ENCODE data around the gene MCOLN1. TPM values are rescaled to one million over a fixed set of nuclear protein-coding genes. Genes with fewer than 3 reads are reported as not detected.

MCOLN1 gene
- total and polyA plus RNA-seq, 2 of the 4 experiments (the other 2 are of a cell fraction): 3.4 to 19.6 TPM

- H3K23ac ChIP-seq (ENCODE audit: low read depth, low read length): peak overlapping the region; percentile 89
- H2AFZ ChIP-seq (replicated peaks; ENCODE audit: low read length, poor library complexity): peak overlapping the region; percentile 97
- TF ChIP-seq MAFK (IDR thresholded peaks at IDR 0.05; ENCODE audit: low read depth, low read length) (no peak), FOS (IDR thresholded peaks at IDR 0.05; ENCODE audit: low read depth, low read length) (no peak), RFX5 (IDR thresholded peaks at IDR 0.05; ENCODE audit: low read depth, low read length) (no peak), NFE2L2 (IDR thresholded peaks at IDR 0.05; ENCODE audit: low read depth, low read length) (no peak), CEBPB (IDR thresholded peaks at IDR 0.05; ENCODE audit: low read depth, low read length) (no peak), POLR2A (IDR thresholded peaks at IDR 0.05; ENCODE audit: low read depth, low read length) (no peak), MXI1 (IDR thresholded peaks at IDR 0.05; ENCODE audit: borderline replicate concordance, low read depth, low read length) (no peak), BHLHE40 (IDR thresholded peaks at IDR 0.05; ENCODE audit: low read depth, low read length) (no peak), SMC3 (IDR thresholded peaks at IDR 0.05; ENCODE audit: low read depth, low read length) (no peak), MAZ (IDR thresholded peaks at IDR 0.05; ENCODE audit: borderline replicate concordance, low read depth, low read length) (no peak), CHD1 (IDR thresholded peaks at IDR 0.05; ENCODE audit: low read depth, low read length) (no peak), RCOR1 (IDR thresholded peaks at IDR 0.05; ENCODE audit: insufficient replicate concordance, low read length) (no peak)
- TF ChIP-seq, protein P1, sequence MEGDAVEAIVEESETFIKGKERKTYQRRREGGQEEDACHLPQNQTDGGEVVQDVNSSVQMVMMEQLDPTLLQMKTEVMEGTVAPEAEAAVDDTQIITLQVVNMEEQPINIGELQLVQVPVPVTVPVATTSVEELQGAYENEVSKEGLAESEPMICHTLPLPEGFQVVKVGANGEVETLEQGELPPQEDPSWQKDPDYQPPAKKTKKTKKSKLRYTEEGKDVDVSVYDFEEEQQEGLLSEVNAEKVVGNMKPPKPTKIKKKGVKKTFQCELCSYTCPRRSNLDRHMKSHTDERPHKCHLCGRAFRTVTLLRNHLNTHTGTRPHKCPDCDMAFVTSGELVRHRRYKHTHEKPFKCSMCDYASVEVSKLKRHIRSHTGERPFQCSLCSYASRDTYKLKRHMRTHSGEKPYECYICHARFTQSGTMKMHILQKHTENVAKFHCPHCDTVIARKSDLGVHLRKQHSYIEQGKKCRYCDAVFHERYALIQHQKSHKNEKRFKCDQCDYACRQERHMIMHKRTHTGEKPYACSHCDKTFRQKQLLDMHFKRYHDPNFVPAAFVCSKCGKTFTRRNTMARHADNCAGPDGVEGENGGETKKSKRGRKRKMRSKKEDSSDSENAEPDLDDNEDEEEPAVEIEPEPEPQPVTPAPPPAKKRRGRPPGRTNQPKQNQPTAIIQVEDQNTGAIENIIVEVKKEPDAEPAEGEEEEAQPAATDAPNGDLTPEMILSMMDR (conservative IDR thresholded peaks at IDR 0.05; ENCODE audit: low read depth, low read length): no peak
- TF ChIP-seq, protein P2, sequence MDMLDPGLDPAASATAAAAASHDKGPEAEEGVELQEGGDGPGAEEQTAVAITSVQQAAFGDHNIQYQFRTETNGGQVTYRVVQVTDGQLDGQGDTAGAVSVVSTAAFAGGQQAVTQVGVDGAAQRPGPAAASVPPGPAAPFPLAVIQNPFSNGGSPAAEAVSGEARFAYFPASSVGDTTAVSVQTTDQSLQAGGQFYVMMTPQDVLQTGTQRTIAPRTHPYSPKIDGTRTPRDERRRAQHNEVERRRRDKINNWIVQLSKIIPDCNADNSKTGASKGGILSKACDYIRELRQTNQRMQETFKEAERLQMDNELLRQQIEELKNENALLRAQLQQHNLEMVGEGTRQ (IDR thresholded peaks at IDR 0.05; ENCODE audit: low read depth, low read length): no peak
- H2BK5ac ChIP-seq (ENCODE audit: low read depth, low read length, poor library complexity, severe bottlenecking): peak overlapping the region; percentile 85
- 0 out of 3 replicates have a peak overlapping the region, but pooled peaks have one; percentile 16 for H2BK15ac ChIP-seq (ENCODE audit: low read depth, low read length)
- H4K20me1 ChIP-seq (ENCODE audit: insufficient read depth, low read length): no peaks in the 10 kb centered on the region
- CTCF ChIA-PET: interaction anchor here (0.5 kb wide), 1 partner anchor 193 kb away, joined by 3 read pairs; no protein-coding TSS in a partner anchor
- peak overlapping the region; percentile 83; the same call in 1 of the 2 replicates for H3K27ac ChIP-seq (ENCODE audit: insufficient read depth, low read length)
- H2BK120ac ChIP-seq (ENCODE audit: low read depth, low read length): peak overlapping the region; percentile 64
- peak overlapping the region; percentile 95 for H3K4me2 ChIP-seq (ENCODE audit: low read depth, low read length)
- 100% methylated on average over 1 of the region's 10 CpGs; no CpG with 5 or more reads in 1 of the 2 experiments for WGBS, 2 experiments (ENCODE audit: extremely low coverage in 2 of 2, insufficient read length in 1 of 2)
- H3K18ac ChIP-seq (ENCODE audit: low read depth, low read length): peak overlapping the region; percentile 75; the same call in 1 of the 2 replicates
- H3K4me3 ChIP-seq (ENCODE audit: insufficient read depth, low read depth, low read length): peak overlapping the region; percentile 42
- DNase-seq: no peak
- H3K56ac ChIP-seq (ENCODE audit: extremely low read depth, insufficient read depth, low read length): peak overlapping the region; percentile 53; the same call in 1 of the 2 replicates
- no peaks in the 10 kb centered on the region for H3K27me3 ChIP-seq (ENCODE audit: control insufficient read depth, insufficient read depth, low read length)
- H4K91ac ChIP-seq (ENCODE audit: insufficient read depth, low read depth, low read length): peak overlapping the region; percentile 91
- in situ Hi-C loops (cut with MboI; ENCODE audit: low sequenced_read_pairs) (no loop called here), dilution Hi-C loops (cut with HindIII; ENCODE audit: low sequenced_read_pairs, unreplicated experiment) (no loop called here), intact Hi-C loops (cut with micrococcal nuclease) (loop anchor here (1.0 kb wide), 1 partner anchor 167 kb away; no protein-coding TSS in a partner anchor)
- H3K4me1 ChIP-seq (ENCODE audit: control insufficient read depth, insufficient read depth, low read length): peaks cover 8% of the 10 kb centered on the region; the same call in 1 of the 2 replicates
- peak overlapping the region; percentile 97 for H3K4ac ChIP-seq (ENCODE audit: low read depth, low read length)
- H3K9me1 ChIP-seq (ENCODE audit: insufficient read depth, low read length): peaks cover 5% of the 10 kb centered on the region; the same call in 1 of the 2 replicates
- H3K14ac ChIP-seq (replicated peaks; ENCODE audit: low read depth, low read length): peak overlapping the region; percentile 98
- H3K79me1 ChIP-seq (ENCODE audit: low read depth in 1 of 2, low read length in 2 of 2): peaks cover 17 to 42% of the 10 kb centered on the region in 2 experiments
- H3K36me3 ChIP-seq (ENCODE audit: control insufficient read depth, insufficient read depth, low read length): peaks cover 18% of the 10 kb centered on the region; the same call in 1 of the 2 replicates
- no peak for ATAC-seq (ENCODE audit: low read depth)
- no peaks in the 10 kb centered on the region for H3K9me3 ChIP-seq (ENCODE audit: control insufficient read depth, insufficient read depth, low read length)
- BruUV-seq (replicated peaks): no TSS peak
- H2AK9ac ChIP-seq (replicated peaks; ENCODE audit: low read depth, low read length, poor library complexity): peak overlapping the region; percentile 94
- H2AK5ac ChIP-seq (ENCODE audit: low read depth, low read length): peak overlapping the region; percentile 95; the same call in 1 of the 2 replicates
- H3K9ac ChIP-seq (ENCODE audit: low read depth, low read length): peak overlapping the region; percentile 73
- no peak overlapping the region for H2BK20ac ChIP-seq (ENCODE audit: low read depth, low read length)
- peak overlapping the region; percentile 98 for H4K5ac ChIP-seq (ENCODE audit: low read depth, low read length)
- POLR2A ChIA-PET (ENCODE audit: unreplicated experiment): no interaction called here
- peak overlapping the region; percentile 89 to 99 for H4K8ac ChIP-seq (ENCODE audit: low read depth in 2 of 2, low read length in 2 of 2)
Observed at GRCh38 chr19:7521551-7522071, 813 bp upstream of the MCOLN1 start.

Measured in IMR-90 (cell line).